Activated B cell treated with CpG ODN at 0.5 μM for 24 hours (primary cell): Measurements from ENCODE around the gene SLK. TPM values are rescaled to one million over a fixed set of nuclear protein-coding genes. Genes with fewer than 3 reads are reported as not detected.

ENCODE experiments used
- ATAC-seq: fragments of 200-7000 bp; cut with Tn5 transposase; one replicate; pipeline ENCODE4 v1.10.0; 2021; ENCODE audit warnings: low read depth, mild to moderate bottlenecking, moderate library complexity
- CTCF ChIA-PET: fragments of 350-600 bp; sonication (Branson Sonifier 250); formaldehyde crosslinking; loops from one replicate; lab custom pipeline; 2021; ENCODE audit warnings: antibody characterized with exemption; lab: Charles Lee
- POLR2A ChIA-PET: fragments of 350-600 bp; sonication (Branson Sonifier 250); formaldehyde crosslinking; loops from one replicate; lab custom pipeline; 2021; ENCODE audit warnings: antibody characterized with exemption; lab: Charles Lee
- DNase-seq: peaks from one replicate; pipeline ENCODE4 v3.0.0; 2022
- H3K27ac Mint-ChIP-seq: one replicate; pipeline ENCODE4 v1.8.0; 2020; ENCODE audit warnings: mixed read lengths
- H3K27me3 Mint-ChIP-seq: one replicate; pipeline ENCODE4 v1.8.0; 2021; ENCODE audit warnings: mixed read lengths
- H3K36me3 Mint-ChIP-seq: one replicate; pipeline ENCODE4 v1.8.0; 2021; ENCODE audit warnings: low read depth, mixed read lengths
- H3K4me1 Mint-ChIP-seq: one replicate; pipeline ENCODE4 v1.8.0; 2021; ENCODE audit warnings: mixed read lengths
- H3K4me3 Mint-ChIP-seq: one replicate; pipeline ENCODE4 v1.8.0; 2020; ENCODE audit warnings: mild to moderate bottlenecking, mixed read lengths
- H3K9me3 Mint-ChIP-seq: one replicate; pipeline ENCODE4 v1.8.0; 2020; ENCODE audit warnings: mixed read lengths
- intact Hi-C: fragments of 100-400 bp; cut with micrococcal nuclease; formaldehyde crosslinking; loops from one replicate; pipeline ENCODE4 v1.15.1; 2024
- total RNA-seq: library from RNA; stranded (reverse); gene quantifications from 2 replicates; pipeline ENCODE4 v1.2.3, GENCODE V29; 2022
- TF ChIP-seq, protein P1 (sequence below): fragments of 200-600 bp; IDR thresholded peaks from one replicate; pipeline ENCODE4 v1.8.0; 2022; ENCODE audit warnings: antibody characterized with exemption, mild to moderate bottlenecking

SLK gene
- total RNA-seq, 1 donor from 2014 or later = 14.0 TPM

DNA sequence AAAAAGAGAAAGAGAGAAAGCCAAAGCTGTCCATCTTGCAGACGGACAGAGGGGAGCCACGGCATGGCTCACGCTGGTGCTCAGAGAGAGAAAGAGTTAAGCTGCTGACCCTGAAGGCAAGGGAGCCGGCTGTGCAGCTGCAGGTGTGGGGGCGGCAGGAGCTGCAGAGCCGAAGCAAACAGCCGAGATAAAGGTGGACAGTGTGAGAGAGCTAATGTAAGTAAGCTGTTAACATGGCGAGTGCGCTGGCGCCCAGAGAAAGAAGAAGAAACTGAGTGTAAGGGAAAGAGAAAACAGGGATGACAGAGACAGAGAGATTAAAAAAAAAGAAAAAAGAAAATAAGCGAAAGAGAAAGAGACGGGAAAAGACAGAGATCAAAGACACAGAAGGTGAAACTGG lies 100.6 kb downstream of the SLK start:
- ChIA-PET CTCF (no interaction called here), POLR2A (interaction anchor here (0.7 kb wide), 2 partner anchors 126 to 222 kb away, joined by 5 to 6 read pairs; no protein-coding TSS in a partner anchor)
- intact Hi-C loops = no loop called here
- Mint-ChIP-seq H3K27me3 (peaks cover 19% of the 10 kb centered on the region), H3K9me3 (no peaks in the 10 kb centered on the region), H3K4me3 (no peak overlapping the region), H3K27ac (no peak overlapping the region), H3K36me3 (no peaks in the 10 kb centered on the region), H3K4me1 (no peaks in the 10 kb centered on the region)
- DNase-seq = no peak
- TF ChIP-seq, protein P1, sequence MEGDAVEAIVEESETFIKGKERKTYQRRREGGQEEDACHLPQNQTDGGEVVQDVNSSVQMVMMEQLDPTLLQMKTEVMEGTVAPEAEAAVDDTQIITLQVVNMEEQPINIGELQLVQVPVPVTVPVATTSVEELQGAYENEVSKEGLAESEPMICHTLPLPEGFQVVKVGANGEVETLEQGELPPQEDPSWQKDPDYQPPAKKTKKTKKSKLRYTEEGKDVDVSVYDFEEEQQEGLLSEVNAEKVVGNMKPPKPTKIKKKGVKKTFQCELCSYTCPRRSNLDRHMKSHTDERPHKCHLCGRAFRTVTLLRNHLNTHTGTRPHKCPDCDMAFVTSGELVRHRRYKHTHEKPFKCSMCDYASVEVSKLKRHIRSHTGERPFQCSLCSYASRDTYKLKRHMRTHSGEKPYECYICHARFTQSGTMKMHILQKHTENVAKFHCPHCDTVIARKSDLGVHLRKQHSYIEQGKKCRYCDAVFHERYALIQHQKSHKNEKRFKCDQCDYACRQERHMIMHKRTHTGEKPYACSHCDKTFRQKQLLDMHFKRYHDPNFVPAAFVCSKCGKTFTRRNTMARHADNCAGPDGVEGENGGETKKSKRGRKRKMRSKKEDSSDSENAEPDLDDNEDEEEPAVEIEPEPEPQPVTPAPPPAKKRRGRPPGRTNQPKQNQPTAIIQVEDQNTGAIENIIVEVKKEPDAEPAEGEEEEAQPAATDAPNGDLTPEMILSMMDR = no peak
- no peak for ATAC-seq

DNA sequence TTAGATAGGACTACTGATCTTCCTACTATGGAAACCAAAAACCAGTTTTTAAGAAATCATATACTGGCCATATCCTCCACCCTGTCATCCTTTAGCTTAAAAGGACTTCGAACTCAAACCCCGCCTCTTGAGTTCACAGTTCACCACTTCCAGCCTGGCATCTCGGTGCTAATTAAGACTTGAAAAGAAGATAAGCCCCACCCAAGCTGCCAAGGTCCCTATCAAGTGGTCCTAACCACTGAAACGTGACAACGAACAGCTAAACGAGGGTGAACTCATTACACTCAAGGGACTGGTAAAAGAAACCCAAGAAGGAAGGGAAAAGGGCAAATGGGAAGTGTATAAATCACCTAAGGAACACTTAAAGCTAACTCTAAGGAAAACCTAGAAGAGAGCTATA lies 102.7 kb downstream of the SLK start:
- H3K36me3 Mint-ChIP-seq = no peaks in the 10 kb centered on the region
- no peaks in the 10 kb centered on the region for H3K4me1 Mint-ChIP-seq
- POLR2A ChIA-PET = no interaction called here
- no peak overlapping the region for H3K4me3 Mint-ChIP-seq
- no peak for ATAC-seq
- TF ChIP-seq, protein P1 = no peak
- no peak overlapping the region for H3K27ac Mint-ChIP-seq
- H3K9me3 Mint-ChIP-seq = no peaks in the 10 kb centered on the region
- CTCF ChIA-PET = no interaction called here
- DNase-seq = no peak
- H3K27me3 Mint-ChIP-seq = peaks cover 8% of the 10 kb centered on the region
- intact Hi-C loops = no loop called here

DNA sequence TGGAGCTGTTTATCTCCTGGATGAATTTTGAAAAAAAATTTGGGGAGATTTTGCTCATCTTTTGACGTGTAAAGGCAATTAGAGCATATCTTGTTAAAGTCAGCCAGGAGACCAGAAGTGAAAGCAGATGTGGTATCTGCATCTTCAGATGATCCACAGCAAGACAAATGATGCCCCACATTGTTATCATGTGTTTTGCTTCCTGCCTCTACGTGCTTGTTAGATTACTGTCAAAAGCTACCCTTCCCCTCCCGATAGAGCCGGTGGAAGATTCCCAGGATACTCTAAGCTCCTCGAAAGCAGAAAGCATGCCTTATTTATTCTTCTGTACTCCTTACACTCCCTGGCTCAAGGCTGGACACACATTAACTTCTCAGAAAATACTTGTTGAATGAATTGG lies 105.8 kb downstream of the SLK start:
- ATAC-seq = no peak

DNA sequence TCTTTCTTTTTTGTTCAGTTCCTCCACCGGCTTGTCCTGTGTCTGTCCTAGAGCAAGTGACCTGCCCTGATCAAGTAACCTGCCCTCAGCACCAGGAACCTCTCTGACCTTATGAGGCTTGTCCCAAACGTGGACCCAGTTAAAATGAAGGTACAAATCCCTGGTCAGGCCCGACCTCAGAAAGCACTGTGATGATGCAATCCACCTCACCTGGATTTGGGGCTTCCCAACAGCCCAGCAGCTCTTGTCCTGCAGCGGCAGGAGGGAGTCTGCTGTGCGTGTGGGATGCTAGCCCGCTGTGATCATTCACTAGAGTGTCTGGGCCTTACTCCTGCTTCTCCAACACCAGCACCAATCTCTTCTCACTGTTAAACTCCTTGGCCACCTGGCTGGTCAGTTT lies 107.6 kb downstream of the SLK start:
- DNase-seq (no peak), ATAC-seq (no peak)
- Mint-ChIP-seq H3K4me3 (no peak overlapping the region), H3K27me3 (peaks cover 2% of the 10 kb centered on the region), H3K27ac (no peak overlapping the region), H3K9me3 (no peaks in the 10 kb centered on the region), H3K4me1 (no peaks in the 10 kb centered on the region), H3K36me3 (no peaks in the 10 kb centered on the region)
- POLR2A ChIA-PET = no interaction called here
- CTCF ChIA-PET = no interaction called here
- intact Hi-C loops = no loop called here
- TF ChIP-seq, protein P1 = no peak

More for the DNA sequence above, 105.8 kb downstream of the SLK start:
- no peaks in the 10 kb centered on the region for H3K27me3 Mint-ChIP-seq
- POLR2A ChIA-PET = no interaction called here
- H3K27ac Mint-ChIP-seq = no peak overlapping the region
- no peaks in the 10 kb centered on the region for H3K9me3 Mint-ChIP-seq
- no peak for DNase-seq
- CTCF ChIA-PET = no interaction called here
- TF ChIP-seq, protein P1 = no peak
- H3K4me1 Mint-ChIP-seq = no peaks in the 10 kb centered on the region
- H3K36me3 Mint-ChIP-seq = no peaks in the 10 kb centered on the region
- no peak overlapping the region for H3K4me3 Mint-ChIP-seq
- intact Hi-C loops = no loop called here

DNA sequence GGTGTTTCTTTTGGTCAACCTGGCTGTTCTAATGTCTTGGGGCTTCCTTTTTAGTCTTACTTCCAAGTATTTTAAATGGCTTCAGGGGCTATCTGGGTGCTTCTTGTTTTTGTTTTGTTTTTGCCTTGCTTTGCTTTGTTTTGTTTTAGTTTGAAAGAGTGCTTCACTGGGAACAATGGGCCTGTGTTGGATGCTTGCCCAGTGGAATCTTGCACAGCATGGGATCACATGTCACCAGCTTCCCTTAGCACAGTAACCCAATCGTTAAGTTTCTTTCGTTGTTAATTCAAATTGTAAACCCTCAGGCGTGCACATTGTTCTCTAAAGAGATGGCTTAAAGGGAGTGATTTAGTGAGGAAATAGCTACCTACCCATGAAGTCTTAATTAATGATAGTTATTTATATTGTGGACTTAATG lies 109.8 kb downstream of the SLK start:
- ATAC-seq = no peak
- intact Hi-C loops = no loop called here
- H3K4me3 Mint-ChIP-seq = no peak overlapping the region
- H3K36me3 Mint-ChIP-seq = no peaks in the 10 kb centered on the region
- TF ChIP-seq, protein P1 = no peak
- no peaks in the 10 kb centered on the region for H3K9me3 Mint-ChIP-seq
- peaks cover 2% of the 10 kb centered on the region for H3K27me3 Mint-ChIP-seq
- no peak for DNase-seq
- CTCF ChIA-PET = no interaction called here
- no peaks in the 10 kb centered on the region for H3K4me1 Mint-ChIP-seq
- POLR2A ChIA-PET = no interaction called here
- no peak overlapping the region for H3K27ac Mint-ChIP-seq
